Esophagus squamous epithelium (tissue), 4 donors: ENCODE data around the gene MIPOL1.

Source experiments
- CTCF ChIP-seq, 6 experiments: fragments of 450-650 bp in 4 of 6; fragments of 200-600 bp in 2 of 6; sonication (generic) in 2 of 6; IDR thresholded peaks; one replicate each; pipeline ENCODE4 v1.5.1; 2016 to 2019; ENCODE audit warnings: antibody characterized with exemption in 6 of 6, mild to moderate bottlenecking in 4 of 6, moderate library complexity in 4 of 6
- POLR2A ChIP-seq, 4 donors: fragments of 450-650 bp; IDR thresholded peaks; one replicate each; pipeline ENCODE4 v1.6.1; 2017; ENCODE audit warnings: antibody characterized with exemption in 4 of 4, mild to moderate bottlenecking in 4 of 4, moderate library complexity in 3 of 4

- TF ChIP-seq CTCF (IDR thresholded peaks at IDR 0.05), result no peak
- TF ChIP-seq POLR2A (IDR thresholded peaks at IDR 0.05), result no peak
These were observed 15.3 kb downstream of the MIPOL1 start for GRCh38 chr14:37213016-37213415.
